Prostate gland (tissue), 2 donors: ENCODE measurements around the gene RFWD3.

Source experiments
- POLR2A ChIP-seq: fragments of 450-650 bp; IDR thresholded peaks from one replicate; pipeline ENCODE4 v1.6.1; 2016; ENCODE audit warnings: antibody characterized with exemption, mild to moderate bottlenecking
- TF ChIP-seq, protein P1 (sequence below), 4 experiments: fragments of 200-600 bp in 2 of 4; fragments of 450-650 bp in 2 of 4; sonication (generic) in 2 of 4; IDR thresholded peaks; 1 replicate in 3 of 4; 2 replicates in 1 of 4; pipeline ENCODE4 v1.5.1; 2016 to 2019; ENCODE audit warnings: antibody characterized with exemption in 4 of 4, mild to moderate bottlenecking in 2 of 4, moderate library complexity in 2 of 4

DNA sequence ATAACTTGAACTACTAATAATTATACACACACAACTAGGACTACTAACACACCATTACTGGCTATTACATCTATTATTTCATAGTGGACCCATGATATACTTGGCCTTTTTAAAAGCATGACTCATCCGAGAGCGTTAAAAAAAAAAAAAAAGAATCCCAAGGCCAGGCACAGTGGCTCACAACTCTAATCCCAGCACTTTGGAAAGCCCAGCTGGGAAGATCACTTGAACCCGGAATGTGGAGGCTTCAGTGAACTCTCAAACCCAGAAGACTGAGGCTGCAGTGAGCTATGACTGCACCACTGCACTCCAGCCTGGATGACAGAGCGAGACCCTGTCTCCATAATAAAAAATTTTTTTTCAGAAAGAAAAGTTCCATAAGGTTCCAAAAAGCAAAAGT is 62.8 kb downstream of the RFWD3 start:
- TF ChIP-seq, protein P1, sequence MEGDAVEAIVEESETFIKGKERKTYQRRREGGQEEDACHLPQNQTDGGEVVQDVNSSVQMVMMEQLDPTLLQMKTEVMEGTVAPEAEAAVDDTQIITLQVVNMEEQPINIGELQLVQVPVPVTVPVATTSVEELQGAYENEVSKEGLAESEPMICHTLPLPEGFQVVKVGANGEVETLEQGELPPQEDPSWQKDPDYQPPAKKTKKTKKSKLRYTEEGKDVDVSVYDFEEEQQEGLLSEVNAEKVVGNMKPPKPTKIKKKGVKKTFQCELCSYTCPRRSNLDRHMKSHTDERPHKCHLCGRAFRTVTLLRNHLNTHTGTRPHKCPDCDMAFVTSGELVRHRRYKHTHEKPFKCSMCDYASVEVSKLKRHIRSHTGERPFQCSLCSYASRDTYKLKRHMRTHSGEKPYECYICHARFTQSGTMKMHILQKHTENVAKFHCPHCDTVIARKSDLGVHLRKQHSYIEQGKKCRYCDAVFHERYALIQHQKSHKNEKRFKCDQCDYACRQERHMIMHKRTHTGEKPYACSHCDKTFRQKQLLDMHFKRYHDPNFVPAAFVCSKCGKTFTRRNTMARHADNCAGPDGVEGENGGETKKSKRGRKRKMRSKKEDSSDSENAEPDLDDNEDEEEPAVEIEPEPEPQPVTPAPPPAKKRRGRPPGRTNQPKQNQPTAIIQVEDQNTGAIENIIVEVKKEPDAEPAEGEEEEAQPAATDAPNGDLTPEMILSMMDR (IDR thresholded peaks at IDR 0.05) = no peak
- TF ChIP-seq POLR2A = no peak
